Body of pancreas (tissue), 4 donors: ENCODE data around the gene CNTNAP3. TPM values are rescaled to one million over a fixed set of nuclear protein-coding genes. Genes with fewer than 3 reads are reported as not detected.
"Not testable (repeated sequence)": the region's sequence is repeated elsewhere in the genome, so short reads cannot be mapped to it uniquely, and the experiment has no call there.

Experiments
- ATAC-seq: fragments of 150-250 bp; one replicate; pipeline ENCODE4 v1.9.1; 2016
- DNase-seq, 4 donors: peaks; one replicate each; pipeline ENCODE4 v3.0.0-alpha.2; 2019
- H3K27ac ChIP-seq, 4 donors: fragments of 200-600 bp; sonication (generic); 1 replicate in 3 of 4; 2 replicates in 1 of 4; pipeline versions ENCODE4 v1.5.1 to v1.6.1; 2016 to 2019; ENCODE audit warnings: mild to moderate bottlenecking in 1 of 4, mixed read lengths in 1 of 4, moderate library complexity in 1 of 4
- H3K27me3 ChIP-seq, 2 donors: fragments of 200-600 bp; sonication (generic); one replicate each; pipeline ENCODE4 v1.6.0; 2016; ENCODE audit warnings: mild to moderate bottlenecking in 1 of 2
- H3K36me3 ChIP-seq, 2 donors: fragments of 200-600 bp; sonication (generic); replicated peaks in 1 of 2; 2 replicates each; pipeline ENCODE4 v1.5.1; 2016; ENCODE audit warnings: low read depth in 2 of 2; ENCODE audit not compliant: insufficient read depth in 1 of 2
- H3K4me1 ChIP-seq: fragments of 200-600 bp; sonication (generic); one replicate; pipeline ENCODE4 v1.6.0; 2016
- H3K4me3 ChIP-seq, 2 donors: fragments of 200-600 bp; sonication (generic); 1 replicate in 1 of 2; 2 replicates in 1 of 2; pipeline ENCODE4 v1.5.1; 2016 to 2019
- H3K9me3 ChIP-seq, 3 donors: fragments of 200-600 bp; sonication (generic); 1 replicate in 2 of 3; 2 replicates in 1 of 3; pipeline ENCODE4 v1.5.1; 2016
- CTCF ChIP-seq, 7 experiments: fragments of 450-650 bp in 4 of 7; fragments of 200-600 bp in 3 of 7; sonication (generic) in 3 of 7; IDR thresholded peaks; one replicate each; pipeline ENCODE4 v1.5.1; 2016 to 2019; ENCODE audit warnings: antibody characterized with exemption in 7 of 7
- POLR2A ChIP-seq, 3 donors: fragments of 450-650 bp; IDR thresholded peaks; one replicate each; pipeline ENCODE4 v1.6.1; 2016; ENCODE audit warnings: antibody characterized with exemption in 3 of 3, mild to moderate bottlenecking in 2 of 3
- WGBS, 2 donors: methylation state at CpG; one replicate each; pipeline ENCODE4 v1.1.5; 2017; 5-methylcytosine and 5-hydroxymethylcytosine counted together
- intact Hi-C: fragments of 100-400 bp; cut with DNase I; formaldehyde crosslinking; loops from one replicate; pipeline ENCODE4 v1.15.1; 2023
- total RNA-seq, 2 donors: library from RNA; depleted of rRNA; stranded (reverse); fragments of >200 nt; gene quantifications; one replicate each; pipeline ENCODE4 v1.1.0, GENCODE V29; 2016

Gene CNTNAP3
- total RNA-seq, 2 donors from 2014 or later: 2.1 to 14.2 TPM

GRCh38 chr9:39132826-39133552 is 155.0 kb downstream of the CNTNAP3 start:
- ATAC-seq, H3K4me1 ChIP-seq, intact Hi-C loops, H3K27ac ChIP-seq, H3K27me3 ChIP-seq, H3K36me3 ChIP-seq, DNase-seq, H3K9me3 ChIP-seq, H3K4me3 ChIP-seq: not testable (repeated sequence)
- 35 to 52% methylated on average over 5 to 49 of the region's 51 CpGs for WGBS, 2 donors

GRCh38 chr9:39121401-39121800 is 166.6 kb downstream of the CNTNAP3 start:
- ATAC-seq, H3K27ac ChIP-seq, DNase-seq, H3K27me3 ChIP-seq, H3K4me3 ChIP-seq, intact Hi-C loops, H3K4me1 ChIP-seq, H3K36me3 ChIP-seq, H3K9me3 ChIP-seq: not testable (repeated sequence)
- 14 to 28% methylated on average over 2 of the region's 2 CpGs for WGBS, 2 donors

GRCh38 chr9:39111746-39112145 is 176.2 kb downstream of the CNTNAP3 start:
- H3K27me3 ChIP-seq, H3K4me1 ChIP-seq, intact Hi-C loops, H3K4me3 ChIP-seq, H3K27ac ChIP-seq, H3K9me3 ChIP-seq, H3K36me3 ChIP-seq, DNase-seq, ATAC-seq: not testable (repeated sequence)

- H3K27me3 ChIP-seq: no peaks in the 10 kb centered on the region
- TF ChIP-seq CTCF (IDR thresholded peaks at IDR 0.05) (no peak), POLR2A (IDR thresholded peaks at IDR 0.05) (no peak)
- WGBS, 2 donors: 79 to 81% methylated on average over 9 of the region's 9 CpGs
- no peaks in the 10 kb centered on the region for H3K9me3 ChIP-seq
- no peaks in the 10 kb centered on the region for H3K36me3 ChIP-seq
- ATAC-seq (no peak), DNase-seq (no peak)
- intact Hi-C loops: no loop called here
- no peak overlapping the region for H3K27ac ChIP-seq
- H3K4me3 ChIP-seq: no peak overlapping the region
- H3K4me1 ChIP-seq: no peaks in the 10 kb centered on the region
Measured at GRCh38 chr9:39108145-39108544, 179.8 kb downstream of the CNTNAP3 start.

GRCh38 chr9:39097208-39097607 is 190.8 kb downstream of the CNTNAP3 start:
- intact Hi-C loops, DNase-seq, H3K4me1 ChIP-seq, H3K27ac ChIP-seq, H3K36me3 ChIP-seq, ATAC-seq, H3K4me3 ChIP-seq, H3K27me3 ChIP-seq, H3K9me3 ChIP-seq: not testable (repeated sequence)
- 58% methylated on average over 1 of the region's 1 CpG; no CpG with 5 or more reads in 1 of the 2 donors for WGBS, 2 donors

- H3K36me3 ChIP-seq, H3K27ac ChIP-seq, H3K9me3 ChIP-seq, intact Hi-C loops, H3K27me3 ChIP-seq, DNase-seq, ATAC-seq, H3K4me1 ChIP-seq, H3K4me3 ChIP-seq: not testable (repeated sequence)
- 48 to 55% methylated on average over 5 of the region's 5 CpGs for WGBS, 2 donors
Measured at GRCh38 chr9:39085311-39085710, 202.7 kb downstream of the CNTNAP3 start.

GRCh38 chr9:39082574-39082973 is 205.4 kb downstream of the CNTNAP3 start:
- H3K27me3 ChIP-seq, H3K27ac ChIP-seq, ATAC-seq, H3K4me3 ChIP-seq, intact Hi-C loops, H3K36me3 ChIP-seq, H3K4me1 ChIP-seq, H3K9me3 ChIP-seq, DNase-seq: not testable (repeated sequence)
- 39 to 55% methylated on average over 4 of the region's 4 CpGs for WGBS, 2 donors

- H3K27ac ChIP-seq, H3K9me3 ChIP-seq, DNase-seq, ATAC-seq, H3K4me1 ChIP-seq, H3K4me3 ChIP-seq, intact Hi-C loops, H3K27me3 ChIP-seq, H3K36me3 ChIP-seq: not testable (repeated sequence)
- 28 to 61% methylated on average over 3 of the region's 3 CpGs for WGBS, 2 donors
Measured at GRCh38 chr9:39080081-39080480, 207.9 kb downstream of the CNTNAP3 start.
